B cell (primary cell): ENCODE data around the gene RERG.

Experiments
- EZH2 ChIP-seq: IDR thresholded peaks from 2 replicates; pipeline ENCODE4 v1.6.1; 2012; ENCODE audit warnings: borderline replicate concordance, low read depth, mild to moderate bottlenecking, moderate library complexity, low read length; ENCODE audit not compliant: insufficient read depth, poor library complexity, severe bottlenecking
- TF ChIP-seq, protein P1 (sequence below): fragments of 200-600 bp; IDR thresholded peaks from one replicate; pipeline ENCODE4 v1.8.0; 2022; ENCODE audit warnings: antibody characterized with exemption, mild to moderate bottlenecking

DNA sequence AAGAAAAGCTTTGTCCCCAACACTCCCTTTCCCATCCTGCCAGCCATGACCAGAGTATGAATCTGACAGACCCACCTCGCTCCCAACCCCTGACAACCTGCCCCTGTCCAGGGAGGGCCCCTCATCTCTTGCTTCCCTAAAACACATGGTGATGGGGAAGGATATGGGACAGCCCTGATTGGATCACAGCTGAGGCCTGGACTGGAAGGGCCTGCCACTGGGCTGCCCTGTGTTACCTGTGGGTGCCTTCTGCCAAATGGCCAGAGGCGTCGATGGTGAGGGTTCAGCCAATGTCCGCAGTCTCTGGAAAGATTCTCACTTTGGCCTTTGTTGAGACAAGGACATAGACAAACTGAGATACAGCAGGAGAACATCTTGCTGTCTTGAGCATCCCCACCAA, 13.3 kb upstream of the RERG start:
- TF ChIP-seq, protein P1, sequence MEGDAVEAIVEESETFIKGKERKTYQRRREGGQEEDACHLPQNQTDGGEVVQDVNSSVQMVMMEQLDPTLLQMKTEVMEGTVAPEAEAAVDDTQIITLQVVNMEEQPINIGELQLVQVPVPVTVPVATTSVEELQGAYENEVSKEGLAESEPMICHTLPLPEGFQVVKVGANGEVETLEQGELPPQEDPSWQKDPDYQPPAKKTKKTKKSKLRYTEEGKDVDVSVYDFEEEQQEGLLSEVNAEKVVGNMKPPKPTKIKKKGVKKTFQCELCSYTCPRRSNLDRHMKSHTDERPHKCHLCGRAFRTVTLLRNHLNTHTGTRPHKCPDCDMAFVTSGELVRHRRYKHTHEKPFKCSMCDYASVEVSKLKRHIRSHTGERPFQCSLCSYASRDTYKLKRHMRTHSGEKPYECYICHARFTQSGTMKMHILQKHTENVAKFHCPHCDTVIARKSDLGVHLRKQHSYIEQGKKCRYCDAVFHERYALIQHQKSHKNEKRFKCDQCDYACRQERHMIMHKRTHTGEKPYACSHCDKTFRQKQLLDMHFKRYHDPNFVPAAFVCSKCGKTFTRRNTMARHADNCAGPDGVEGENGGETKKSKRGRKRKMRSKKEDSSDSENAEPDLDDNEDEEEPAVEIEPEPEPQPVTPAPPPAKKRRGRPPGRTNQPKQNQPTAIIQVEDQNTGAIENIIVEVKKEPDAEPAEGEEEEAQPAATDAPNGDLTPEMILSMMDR = no peak
- no peak for TF ChIP-seq EZH2
